HS-27A (cell line): ENCODE results near the gene DEDD.
"Not testable (repeated sequence)": the region's sequence is repeated elsewhere in the genome, so short reads cannot be mapped to it uniquely, and the experiment has no call there.

ENCODE experiments used
- DNase-seq: peaks from one replicate; pipeline ENCODE4 v3.0.0-alpha.2; 2012; ENCODE audit warnings: low read depth, missing footprints

DEDD gene

DNA sequence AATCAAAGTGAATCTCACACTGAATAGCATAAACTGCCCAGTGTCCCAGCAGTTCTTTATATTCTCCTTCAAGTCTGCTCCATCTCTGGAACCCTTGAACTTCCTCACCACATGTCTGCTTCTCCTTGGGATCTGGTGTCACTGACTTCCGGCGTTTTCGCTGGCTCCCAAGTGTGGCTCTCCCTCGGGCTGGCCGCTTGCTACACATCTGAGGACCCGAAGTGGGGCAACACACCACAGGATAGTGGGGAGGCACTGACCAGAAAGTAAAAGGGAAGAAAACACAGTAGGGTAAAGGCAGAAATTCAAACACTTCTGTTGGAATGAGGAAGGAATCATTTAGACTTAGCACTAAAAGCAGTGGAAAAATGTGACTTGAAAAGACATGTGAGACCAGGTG lies 9.5 kb downstream of the DEDD start:
- DNase-seq: no peak

DNA sequence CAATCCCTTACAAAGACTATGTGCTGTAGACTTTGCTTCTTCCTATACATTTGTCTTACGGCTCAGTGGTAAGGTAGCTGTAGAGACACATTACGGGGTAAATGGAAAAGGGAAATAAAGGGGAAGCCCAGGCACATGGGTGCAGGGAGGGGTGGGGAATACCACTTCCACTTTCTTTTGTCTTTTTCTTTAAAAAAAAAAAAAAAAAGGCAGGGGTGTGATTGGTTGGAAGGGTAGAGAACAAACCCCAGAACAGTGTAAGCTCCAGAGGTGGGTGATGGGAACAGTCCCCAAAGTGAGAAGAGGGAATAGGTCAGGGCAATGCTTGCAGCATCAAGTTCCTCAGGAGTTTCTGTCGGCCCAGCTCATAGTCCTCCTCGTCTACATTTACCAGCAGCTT lies 10.6 kb downstream of the DEDD start:
- no peak for DNase-seq

DNA sequence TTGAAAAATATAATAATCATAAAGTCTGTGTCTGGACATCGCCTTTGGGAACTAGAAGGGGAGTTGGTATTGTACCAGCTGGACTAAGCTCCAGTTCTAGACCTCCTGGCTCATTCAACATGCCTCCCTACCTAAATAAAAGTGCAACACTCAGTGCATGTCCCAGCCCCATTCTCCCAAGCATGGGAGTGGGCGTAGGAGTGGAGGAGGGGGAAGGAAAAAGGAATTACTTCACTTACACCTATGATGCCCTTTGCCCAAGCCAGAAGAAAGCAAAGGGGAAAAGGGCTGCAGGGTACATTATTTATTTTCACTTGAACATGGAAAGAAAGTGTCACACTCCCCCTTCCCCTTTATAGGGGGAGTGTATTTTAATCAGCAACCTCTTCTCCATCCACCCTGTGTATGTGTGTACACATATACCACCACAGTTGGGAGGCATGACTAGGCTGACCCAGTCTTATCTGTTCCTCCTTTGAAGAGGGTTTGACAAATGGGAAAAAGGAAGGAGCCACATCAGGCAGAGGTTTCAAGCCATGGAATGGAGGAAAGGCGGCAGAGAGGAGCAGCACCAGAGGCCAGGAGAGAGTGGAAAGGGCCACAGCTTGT lies 11.3 kb downstream of the DEDD start:
- no peak for DNase-seq

DNA sequence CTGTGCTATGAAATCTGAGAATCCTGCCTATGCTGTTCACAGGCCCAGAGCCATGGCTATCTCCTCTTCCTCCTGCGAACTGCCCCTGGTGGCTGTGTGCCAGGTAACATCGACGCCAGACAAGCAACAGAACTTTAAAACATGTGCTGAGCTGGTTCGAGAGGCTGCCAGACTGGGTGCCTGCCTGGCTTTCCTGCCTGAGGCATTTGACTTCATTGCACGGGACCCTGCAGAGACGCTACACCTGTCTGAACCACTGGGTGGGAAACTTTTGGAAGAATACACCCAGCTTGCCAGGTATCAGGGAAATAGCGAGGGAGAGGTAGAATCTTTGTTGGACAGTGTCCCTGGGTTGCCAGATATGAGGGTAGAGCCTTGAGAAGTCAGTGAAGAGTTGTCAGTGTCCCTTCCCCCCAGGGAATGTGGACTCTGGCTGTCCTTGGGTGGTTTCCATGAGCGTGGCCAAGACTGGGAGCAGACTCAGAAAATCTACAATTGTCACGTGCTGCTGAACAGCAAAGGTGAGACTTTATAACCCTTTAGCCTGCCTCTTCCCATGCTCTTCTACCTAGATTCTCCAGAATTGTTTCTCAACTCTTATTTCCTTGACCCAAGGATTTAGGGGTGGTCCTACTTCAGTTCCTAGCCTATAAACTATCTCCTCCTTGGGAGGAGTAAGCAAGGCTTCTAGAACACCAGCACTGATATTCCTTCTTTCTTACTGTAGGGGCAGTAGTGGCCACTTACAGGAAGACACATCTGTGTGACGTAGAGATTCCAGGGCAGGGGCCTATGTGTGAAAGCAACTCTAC lies 13.2 kb downstream of the DEDD start:
- DNase-seq: no peak

DNA sequence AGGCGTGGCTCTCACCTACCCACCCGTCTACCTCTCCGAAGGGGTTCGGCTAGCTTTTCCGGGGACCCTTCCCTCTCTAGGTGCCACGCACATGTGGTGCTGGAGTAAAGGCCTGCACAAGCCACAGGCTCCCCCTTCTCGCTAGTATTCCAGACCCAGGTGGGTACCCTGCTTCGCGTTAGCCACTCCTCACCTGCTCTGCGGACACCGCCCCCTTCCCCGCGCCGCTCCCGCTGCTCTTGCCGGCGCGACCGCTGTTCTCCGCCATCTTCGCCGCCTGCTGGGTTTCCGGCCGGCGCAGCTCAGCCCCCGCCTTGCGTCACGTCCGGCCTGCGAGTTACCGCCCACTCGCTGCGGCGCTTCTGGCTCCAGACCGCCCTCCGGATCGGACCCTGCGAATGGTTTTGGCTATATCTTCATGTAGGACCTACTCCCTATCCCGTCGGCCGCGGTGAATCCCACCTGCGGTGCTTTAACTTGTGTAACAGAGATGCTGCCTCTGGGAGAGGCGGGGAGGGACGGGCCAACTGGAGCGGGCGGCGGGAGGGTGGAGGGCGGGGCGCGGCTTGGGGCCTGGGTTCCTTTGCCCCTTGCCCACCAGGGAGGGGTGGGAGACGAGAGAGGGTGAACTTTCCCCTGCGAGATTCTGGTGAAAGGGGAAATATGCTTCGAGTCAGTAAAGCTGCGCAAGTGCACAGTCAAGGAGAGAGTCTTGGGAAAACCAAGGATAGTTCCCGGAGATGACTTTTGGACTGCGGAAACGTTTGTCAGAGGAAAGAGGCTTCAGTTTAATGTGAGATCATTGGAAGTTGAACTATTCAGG lies 14.5 kb downstream of the DEDD start, which contains the start of the genes NIT1 and PFDN2:
Gene NIT1 (plus strand): TSS at position 347 of the 823 bp plus-strand sequence. CDS start 72 bp downstream, at position 419.
Gene PFDN2 (minus strand): TSS at position 279 of the 823 bp plus-strand sequence. CDS start 11 bp downstream, at position 268.
- peak; percentile 48 for DNase-seq

DNA sequence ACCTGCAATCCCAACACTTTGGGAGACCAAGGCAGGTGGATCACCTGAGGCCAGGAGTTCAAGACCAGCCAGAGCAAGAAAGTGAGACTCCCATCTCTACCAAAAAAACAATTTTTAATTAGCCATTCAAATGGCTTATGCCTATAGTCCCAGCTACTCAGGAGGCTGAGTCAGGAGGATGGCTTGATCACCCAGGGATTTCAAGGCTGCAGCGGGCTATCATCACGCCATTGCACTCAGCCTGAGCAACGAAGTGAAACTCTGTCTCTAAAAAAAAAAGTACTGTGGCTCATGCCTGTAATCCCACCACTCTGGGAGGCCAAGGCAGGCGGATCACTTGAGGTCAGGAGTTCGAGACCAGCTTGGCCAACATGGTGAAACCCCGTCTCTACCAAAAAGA lies 16.5 kb downstream of the DEDD start:
- not testable (repeated sequence) for DNase-seq

DNA sequence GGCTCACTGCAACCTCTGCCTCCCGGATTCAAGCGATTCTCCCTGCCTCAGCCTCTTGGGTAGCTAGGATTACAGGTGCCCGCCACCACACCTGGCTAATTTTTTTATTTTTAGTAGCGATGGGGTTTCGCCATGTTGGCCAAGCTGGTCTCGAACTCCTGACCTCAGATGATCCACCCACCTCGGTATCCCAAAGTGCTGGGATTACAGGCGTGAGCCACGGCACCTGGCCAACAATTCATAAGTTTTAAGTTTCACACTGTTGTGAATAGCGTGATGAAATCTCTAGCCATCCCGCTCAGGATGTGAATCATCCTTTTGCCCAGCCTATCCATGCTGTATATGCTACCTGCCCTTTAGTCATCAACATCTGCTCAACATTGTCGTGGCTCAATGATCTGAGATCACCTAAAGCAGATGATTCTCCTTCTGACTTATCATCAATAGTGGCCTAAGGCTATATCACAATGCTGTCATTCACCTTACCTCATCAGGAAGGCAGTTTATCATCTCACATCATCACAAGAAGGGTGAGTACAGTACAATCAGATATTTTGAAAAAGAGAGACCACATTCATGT lies 17.2 kb downstream of the DEDD start:
- peak; percentile 65 for DNase-seq

DNA sequence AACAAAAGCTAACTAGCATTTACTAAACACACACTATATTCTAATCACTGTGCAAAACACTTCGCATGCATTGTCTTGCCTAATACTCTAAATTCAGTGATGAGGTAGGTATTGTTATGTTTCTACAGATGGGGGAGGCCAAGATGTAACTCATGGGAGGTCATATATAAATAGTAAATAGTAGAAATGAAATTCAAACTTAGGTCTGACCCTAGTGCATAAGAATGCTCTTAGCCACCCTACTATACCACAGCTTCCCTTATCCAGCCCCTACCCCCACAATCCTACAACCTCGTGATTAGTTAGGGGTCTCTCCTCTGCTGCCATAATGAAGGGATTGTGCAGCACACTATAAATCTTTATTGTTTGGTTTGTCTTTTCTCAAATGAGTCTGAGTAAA lies 17.9 kb downstream of the DEDD start:
- no peak for DNase-seq

DNA sequence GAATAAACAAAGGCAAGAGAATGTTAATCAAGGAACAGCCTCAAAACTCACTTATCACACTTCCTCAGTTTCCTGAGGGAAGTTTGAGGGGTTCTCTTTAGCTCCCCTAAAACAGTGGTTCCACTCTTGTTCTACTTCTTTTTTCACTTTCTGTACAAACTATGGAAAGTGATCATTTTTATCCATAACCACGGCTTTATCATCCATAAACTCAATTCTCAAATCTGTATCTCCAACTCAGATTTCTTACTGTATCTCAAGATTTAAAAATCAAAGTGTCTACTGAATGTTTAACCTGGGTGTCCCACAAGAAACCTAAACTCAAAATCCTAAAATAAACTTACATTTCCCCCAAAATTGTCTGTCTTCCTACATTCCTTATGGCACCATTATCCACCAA lies 18.6 kb downstream of the DEDD start:
- DNase-seq: no peak

DNA sequence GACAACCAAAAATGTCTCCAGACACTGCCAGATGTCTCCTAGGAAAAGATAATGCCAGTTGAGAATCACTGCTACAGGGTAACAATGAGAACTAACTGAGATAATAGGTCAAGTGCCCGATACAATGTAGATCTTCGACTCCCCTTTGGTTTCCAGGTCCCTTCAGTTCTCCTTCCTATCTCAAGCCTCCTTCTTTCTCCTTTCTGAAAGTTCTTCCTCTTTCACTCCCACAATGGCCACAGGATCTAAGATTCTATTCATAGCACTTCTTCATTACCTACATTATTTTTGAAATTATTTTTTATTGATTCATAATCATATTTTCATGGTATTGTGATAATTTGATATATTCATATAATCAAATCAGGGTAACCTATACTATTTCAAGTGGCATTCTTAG lies 20.9 kb downstream of the DEDD start:
- DNase-seq: no peak

DNA sequence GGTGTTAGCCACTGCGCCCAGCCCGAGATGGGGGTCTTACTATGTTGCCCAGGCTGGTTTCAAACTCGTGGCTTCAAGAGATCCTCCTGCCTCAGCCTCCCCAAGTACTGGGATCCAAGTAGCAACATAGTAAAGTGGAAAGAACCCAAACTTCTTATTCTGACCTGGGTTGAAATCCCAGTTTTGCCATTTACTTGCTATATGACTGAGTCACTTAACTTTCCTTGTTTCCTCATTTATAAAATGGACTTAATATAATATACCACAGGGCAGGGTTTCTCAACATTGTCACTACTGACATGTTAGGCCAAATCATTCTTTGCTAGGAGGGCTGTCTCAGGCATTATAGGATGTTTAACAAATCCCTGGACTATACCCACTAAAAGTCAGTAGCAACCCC lies 21.4 kb downstream of the DEDD start:
- no peak for DNase-seq

DNA sequence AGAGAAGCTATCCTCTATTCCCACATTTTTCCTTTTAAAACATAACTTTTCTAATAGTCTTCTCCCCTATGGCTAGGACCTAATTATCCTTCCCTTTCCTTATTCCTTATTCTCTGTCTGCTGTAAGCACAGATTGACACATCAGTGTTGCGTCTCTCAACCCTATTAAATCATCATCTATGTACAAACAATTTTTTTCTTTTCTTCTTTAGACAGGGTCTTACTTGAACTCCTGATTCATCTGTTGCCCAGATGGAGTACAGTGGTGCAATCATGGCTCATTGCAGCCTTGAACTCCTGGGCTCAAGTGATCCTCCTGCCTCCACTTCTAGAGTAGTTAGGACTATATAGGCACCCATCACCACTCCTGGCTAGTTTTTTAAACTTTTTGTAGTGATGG lies 26.0 kb downstream of the DEDD start:
- no peak for DNase-seq

DNA sequence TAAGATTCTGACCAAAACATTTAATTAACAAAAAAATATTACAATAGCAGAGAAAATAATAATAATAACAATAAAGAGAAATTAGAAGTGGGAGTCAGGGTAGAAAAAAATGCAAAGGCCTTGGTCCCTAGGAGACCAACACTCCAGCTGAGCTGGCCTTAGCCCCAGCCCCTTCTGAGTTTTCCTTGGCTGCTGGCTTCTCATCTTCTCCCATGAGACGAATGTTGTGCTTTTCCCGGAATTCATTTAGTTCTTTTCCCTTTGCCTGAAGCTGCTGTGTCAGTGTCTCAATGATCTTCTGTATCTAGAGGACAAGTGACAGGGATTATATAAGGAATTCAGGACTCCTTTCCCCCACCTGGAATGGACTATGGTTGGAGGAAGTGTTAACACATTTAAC lies 31.9 kb downstream of the DEDD start:
- no peak for DNase-seq

DNA sequence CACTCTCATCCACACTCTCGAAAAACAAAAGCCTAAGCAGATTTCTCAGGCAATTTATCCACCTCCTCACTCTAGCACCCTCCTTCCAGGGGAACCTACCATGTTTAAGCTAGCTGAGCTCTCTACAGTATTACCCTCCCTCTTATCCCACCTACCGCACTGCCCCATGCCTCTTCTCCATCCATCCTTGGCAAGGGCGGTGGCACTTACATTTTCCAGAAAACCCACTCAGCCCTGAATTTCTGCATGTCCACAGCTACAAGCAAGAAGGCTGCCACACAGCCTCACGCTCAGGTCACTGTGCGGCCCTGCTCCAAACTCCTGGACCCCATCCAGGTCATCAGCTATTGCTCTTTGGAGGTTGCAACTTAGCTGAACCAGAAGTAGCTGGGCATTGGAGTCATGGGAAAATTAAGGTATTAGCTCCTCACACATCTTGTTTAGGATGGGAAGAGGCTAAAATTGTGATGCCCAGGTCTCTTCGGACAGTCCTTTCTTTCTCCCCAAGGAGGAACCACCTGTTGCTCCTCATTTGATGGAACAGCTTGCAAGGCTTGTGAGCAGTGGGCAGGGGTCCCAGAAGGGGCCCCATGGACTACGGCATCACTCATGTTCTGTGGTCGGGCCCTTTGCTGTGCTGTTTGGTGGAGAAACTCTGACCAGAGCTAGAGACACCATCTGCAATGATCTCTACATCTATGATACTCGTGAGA lies 33.2 kb downstream of the DEDD start:
- no peak for DNase-seq

DNA sequence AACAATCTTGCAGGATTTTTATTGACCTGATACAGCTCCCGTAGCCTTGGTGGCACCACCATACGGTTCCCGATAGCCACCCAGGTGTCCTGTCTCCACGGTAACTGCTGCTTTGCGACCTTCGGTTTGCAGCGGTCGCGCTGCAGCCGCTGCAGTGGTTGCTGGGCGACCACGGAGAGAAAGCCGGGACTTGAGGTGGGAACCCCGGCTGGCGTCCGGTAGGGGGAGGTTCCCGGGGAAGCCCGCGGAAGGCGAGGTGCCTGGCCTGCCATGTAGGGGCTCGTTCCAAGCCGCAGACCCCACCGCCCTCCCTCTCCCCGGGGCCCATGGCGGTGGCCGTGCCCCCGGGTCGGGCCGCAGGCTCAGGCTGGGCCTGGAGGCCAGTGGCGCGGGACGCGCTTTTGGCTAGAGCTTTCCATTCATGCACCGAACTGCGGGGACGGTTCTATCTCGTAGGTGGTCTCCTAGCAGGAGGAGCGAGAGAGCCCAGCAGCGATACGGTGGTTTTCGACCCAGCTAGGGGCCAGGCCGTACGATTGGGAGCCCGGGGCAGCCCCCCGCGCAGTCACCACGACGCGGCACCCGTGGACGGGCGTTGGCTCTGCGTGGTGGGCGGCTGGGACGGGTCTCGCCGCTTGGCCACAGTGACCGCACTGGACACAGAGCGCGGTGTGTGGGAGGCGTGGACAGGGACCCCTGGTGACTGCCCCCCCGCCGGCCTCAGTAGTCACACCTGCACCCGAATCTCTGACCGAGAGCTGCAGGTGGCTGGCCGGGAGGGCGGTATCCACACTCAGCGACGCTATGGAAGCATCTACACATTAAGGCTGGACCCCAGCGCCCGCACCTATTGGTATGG lies 34.0 kb downstream of the DEDD start, which contains the start of gene KLHDC9:
Gene KLHDC9 (plus strand): TSS at position 152 of the 859 bp plus-strand sequence. CDS start 175 bp downstream, at position 327.
- DNase-seq: no peak

DNA sequence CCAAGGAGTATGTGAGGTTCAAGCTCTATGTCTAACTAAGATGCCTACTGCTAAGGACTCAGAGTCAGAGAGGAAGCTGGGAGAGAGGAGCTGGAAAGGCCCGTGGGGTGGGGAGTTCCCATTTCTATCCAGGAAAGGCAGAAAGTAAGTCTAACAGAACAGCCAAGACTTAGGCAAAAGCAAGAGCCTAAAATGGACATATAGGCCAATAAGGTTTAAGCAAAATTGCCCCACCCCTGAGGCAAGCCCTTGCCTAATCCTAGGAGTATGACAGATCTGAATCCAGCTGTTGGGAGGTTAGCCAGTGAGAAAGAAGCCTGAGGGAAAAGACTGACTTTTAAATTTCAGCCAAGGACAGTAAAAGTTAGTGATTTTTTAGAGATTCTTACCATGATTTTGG lies 35.9 kb downstream of the DEDD start:
- DNase-seq: no peak

DNA sequence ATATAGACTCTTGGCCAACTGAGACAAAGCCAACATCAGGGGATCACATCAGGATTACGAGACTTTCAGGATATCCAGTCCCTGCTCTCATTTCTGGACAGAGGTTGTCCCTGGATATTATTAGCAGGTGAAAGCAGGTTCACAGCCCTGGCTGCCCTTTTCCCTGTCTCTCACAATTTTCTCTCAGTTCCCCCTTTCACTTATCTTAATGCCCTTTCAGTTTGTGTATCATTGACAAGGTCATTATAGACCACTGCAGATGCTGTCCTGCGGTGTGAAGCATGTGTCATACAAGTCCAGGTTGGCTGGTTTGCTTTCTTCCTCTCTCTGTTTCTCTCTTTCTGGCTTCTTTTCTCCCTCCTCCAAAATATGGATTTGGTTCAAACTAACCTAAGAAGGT lies 36.5 kb downstream of the DEDD start:
- no peak for DNase-seq

DNA sequence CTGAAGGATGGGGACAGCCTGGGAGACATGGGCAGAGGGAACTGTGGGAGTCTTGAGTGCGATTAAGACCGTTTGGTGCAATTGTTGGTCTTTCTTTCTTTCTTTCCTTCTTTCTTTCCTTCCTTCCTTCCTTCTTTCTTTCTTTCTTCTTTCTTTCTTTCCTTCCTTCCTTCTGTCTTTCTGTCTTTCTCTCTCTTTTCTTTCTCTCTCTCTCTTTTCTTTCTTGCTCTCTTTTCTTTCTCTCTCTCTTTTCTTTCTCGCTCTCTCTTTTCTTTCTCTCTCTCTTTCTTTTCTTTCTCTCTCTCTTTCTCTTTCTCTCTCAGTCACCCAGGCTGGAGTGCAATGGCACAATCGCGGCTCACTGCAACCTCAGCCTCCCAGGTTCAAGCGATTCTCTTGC lies 37.2 kb downstream of the DEDD start:
- DNase-seq: no peak

DNA sequence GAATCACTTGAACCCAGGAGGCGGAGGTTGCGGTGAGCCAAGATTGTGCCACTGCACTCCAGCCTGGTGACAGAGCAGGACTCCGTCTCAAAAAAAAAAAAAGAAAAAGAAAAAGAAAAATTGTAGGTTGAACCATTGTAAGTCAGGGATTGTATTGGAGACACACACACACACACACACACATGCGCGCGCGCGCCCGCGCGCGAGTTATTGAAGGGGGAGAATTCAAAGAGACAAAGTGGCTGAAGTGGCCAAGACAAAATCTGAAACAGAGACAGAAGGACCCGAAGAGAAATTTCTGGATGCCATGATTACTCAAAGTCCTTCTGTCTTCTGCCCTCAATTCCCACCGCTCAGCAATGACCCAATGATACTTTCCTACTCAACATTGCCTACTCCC lies 38.0 kb downstream of the DEDD start:
- DNase-seq: no peak

DNA sequence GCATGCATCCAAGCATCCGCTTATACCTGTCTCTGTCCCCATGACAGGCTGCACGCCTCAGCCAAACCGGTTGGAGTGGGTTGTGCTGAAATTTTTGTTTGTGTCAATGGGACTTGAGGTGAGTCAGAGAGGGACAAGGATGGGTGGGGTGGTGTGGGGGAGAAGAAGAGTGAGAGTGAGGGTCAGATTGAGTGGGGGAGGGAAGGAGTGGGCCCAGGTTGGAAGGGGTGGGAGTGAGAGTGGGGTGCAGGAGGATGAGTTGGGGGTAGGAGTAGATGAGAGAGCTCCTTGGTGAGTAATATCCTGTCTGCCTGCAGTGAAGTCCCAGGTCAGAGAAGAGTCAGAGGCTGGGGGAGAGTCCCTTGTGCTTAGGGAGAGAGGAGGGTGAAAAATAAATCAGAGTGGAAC lies 39.8 kb downstream of the DEDD start:
- DNase-seq: no peak
